HepG2 (cell line): ENCODE measurements around the gene CIITA. TPM values are rescaled to one million over a fixed set of nuclear protein-coding genes. Genes with fewer than 3 reads are reported as not detected.

Source experiments
- ATAC-seq: fragments of 200-7000 bp; cut with Tn5 transposase; 3 replicates; pipeline ENCODE4 v1.9.1; 2020; ENCODE audit warnings: mild to moderate bottlenecking, moderate library complexity
- BruUV-seq: library from RNA; stranded (reverse); fragments of 400-500 nt; replicated peaks from 2 replicates; lab custom pipeline; 2021; lab: Mats Ljungman, UMichigan
- CTCF ChIA-PET: fragments of 300-600 bp; formaldehyde crosslinking; extraction: SDS; loops from one replicate; lab custom pipeline; 2021; ENCODE audit warnings: low total read pairs, inconsistent platforms, low intra/inter-chr PET ratio; lab: Yijun Ruan, JAX
- POLR2A ChIA-PET: fragments of 350-600 bp; sonication (Branson Sonifier 250); formaldehyde crosslinking; loops from one replicate; lab custom pipeline; 2020; ENCODE audit warnings: antibody characterized with exemption, inconsistent platforms; lab: Yijun Ruan, JAX
- DNase-seq: peaks from one replicate; pipeline ENCODE4 v3.0.0-alpha.2; 2015; ENCODE audit warnings: low spot score
- FAIRE-seq: peaks from 3 replicates; lab custom pipeline; 2011; peaks lifted over from hg19 to GRCh38; lab: Jason Lieb, UNC
- H2AFZ ChIP-seq: one replicate; pipeline ENCODE4 v1.6.1; 2011; ENCODE audit warnings: low read length, inconsistent platforms
- H3K27ac ChIP-seq: fragments of 300-600 bp; 3 replicates; pipeline ENCODE4 v1.8.0; 2011; ENCODE audit warnings: mixed run types, mild to moderate bottlenecking, mixed read lengths, low read length, inconsistent platforms; ENCODE audit not compliant: insufficient read depth; ENCODE audit errors: extremely low read length
- H3K27me3 ChIP-seq, 2 experiments: fragments of 200-600 bp in 1 of 2; 2 replicates in 1 of 2; 3 replicates in 1 of 2; pipeline versions ENCODE4 v1.6.0 to v1.8.0; 2011; ENCODE audit warnings: low read length in 2 of 2, mild to moderate bottlenecking in 2 of 2, moderate library complexity in 2 of 2, inconsistent platforms in 1 of 2; ENCODE audit not compliant: insufficient read depth in 2 of 2, control insufficient read depth in 1 of 2
- H3K36me3 ChIP-seq, 2 experiments: fragments of 200-600 bp in 1 of 2; replicated peaks in 1 of 2; 2 replicates in 1 of 2; 3 replicates in 1 of 2; pipeline versions ENCODE4 v1.5.1 to v1.8.0; 2011; ENCODE audit warnings: low read length in 2 of 2, inconsistent platforms in 1 of 2; ENCODE audit not compliant: insufficient read depth in 2 of 2, control insufficient read depth in 1 of 2
- H3K4me1 ChIP-seq: 2 replicates; pipeline ENCODE4 v1.5.1; 2012; ENCODE audit warnings: low read length, inconsistent platforms; ENCODE audit not compliant: insufficient read depth
- H3K4me2 ChIP-seq: 2 replicates; pipeline ENCODE4 v1.6.0; 2011; ENCODE audit warnings: low read depth, low read length, inconsistent platforms
- H3K4me3 ChIP-seq, 3 experiments: fragments of 200-600 bp in 1 of 3; sonication (generic), shearing (Covaris generic) in 1 of 3; replicated peaks in 1 of 3; 2 replicates each; pipeline ENCODE4 v1.5.1; 2011 to 2016; ENCODE audit warnings: low read length in 3 of 3, inconsistent platforms in 2 of 3, low read depth in 2 of 3, mild to moderate bottlenecking in 2 of 3, control low read depth in 1 of 3, mixed read lengths in 1 of 3; ENCODE audit not compliant: insufficient read depth in 1 of 3
- H3K79me2 ChIP-seq: one replicate; pipeline ENCODE4 v1.6.1; 2011; ENCODE audit warnings: low read length, inconsistent platforms; ENCODE audit not compliant: insufficient read depth
- H3K9ac ChIP-seq: 2 replicates; pipeline ENCODE4 v1.6.0; 2011; ENCODE audit warnings: mild to moderate bottlenecking, low read depth, low read length, inconsistent platforms; ENCODE audit not compliant: insufficient read depth
- H3K9me3 ChIP-seq: 2 replicates; pipeline ENCODE4 v1.5.1; 2012; ENCODE audit warnings: mild to moderate bottlenecking, low read length
- H4K20me1 ChIP-seq: 2 replicates; pipeline ENCODE4 v1.6.0; 2011; ENCODE audit warnings: inconsistent platforms, mild to moderate bottlenecking, low read length, moderate library complexity; ENCODE audit not compliant: insufficient read depth
- ATAD3A ChIP-seq: sonication (generic); formaldehyde crosslinking; IDR thresholded peaks from 2 replicates; pipeline ENCODE4 v1.4.0; 2020; ENCODE audit warnings: missing genetic modification reagents
- CCDC6 ChIP-seq: sonication (generic); formaldehyde crosslinking; IDR thresholded peaks from 2 replicates; pipeline ENCODE4 v1.8.1; 2022; ENCODE audit warnings: mild to moderate bottlenecking, missing genetic modification reagents, moderate library complexity
- HNRNPH1 ChIP-seq: fragments of 200-400 bp; formaldehyde crosslinking; optimal IDR thresholded peaks from 2 replicates; pipeline ENCODE3; 2017; ENCODE audit warnings: mild to moderate bottlenecking, low read depth, low read length
- NR2C2 ChIP-seq: sonication (generic); formaldehyde crosslinking; IDR thresholded peaks from 2 replicates; pipeline ENCODE4 v1.4.0; 2020; ENCODE audit warnings: missing genetic modification reagents, mild to moderate bottlenecking, moderate library complexity, borderline replicate concordance
- NRL ChIP-seq: sonication (generic); formaldehyde crosslinking; IDR thresholded peaks from 2 replicates; pipeline ENCODE4 v1.5.0; 2020; ENCODE audit warnings: missing genetic modification reagents, mild to moderate bottlenecking, moderate library complexity, borderline replicate concordance
- POLR2A ChIP-seq, 2 experiments: IDR thresholded peaks; 2 replicates each; pipeline ENCODE4 v1.6.1; 2011; ENCODE audit warnings: low read depth in 2 of 2, low read length in 2 of 2, mild to moderate bottlenecking in 1 of 2, moderate library complexity in 1 of 2; ENCODE audit not compliant: insufficient read depth in 1 of 2
- SNAI1 ChIP-seq: sonication (generic); formaldehyde crosslinking; IDR thresholded peaks from 2 replicates; pipeline ENCODE4 v1.5.0; 2020; ENCODE audit warnings: mild to moderate bottlenecking, missing genetic modification reagents, borderline replicate concordance
- STAT5B ChIP-seq: sonication (generic); formaldehyde crosslinking; IDR thresholded peaks from 2 replicates; pipeline ENCODE4 v1.4.0; 2020; ENCODE audit warnings: missing genetic modification reagents
- TERF1 ChIP-seq: sonication (generic); formaldehyde crosslinking; IDR thresholded peaks from 2 replicates; pipeline ENCODE4 v1.8.0; 2022; ENCODE audit warnings: mild to moderate bottlenecking, missing genetic modification reagents, moderate library complexity
- ZFX ChIP-seq: sonication (generic); formaldehyde crosslinking; IDR thresholded peaks from 2 replicates; pipeline ENCODE4 v1.4.0; 2020; ENCODE audit warnings: mild to moderate bottlenecking, low read depth, missing genetic modification reagents, moderate library complexity
- ZNF318 ChIP-seq: sonication (generic); formaldehyde crosslinking; IDR thresholded peaks from 2 replicates; pipeline ENCODE4 v1.4.0; 2020; ENCODE audit warnings: mild to moderate bottlenecking, missing genetic modification reagents
- ZNF333 ChIP-seq: sonication (generic); formaldehyde crosslinking; IDR thresholded peaks from 2 replicates; pipeline ENCODE4 v1.4.0; 2020; ENCODE audit warnings: mild to moderate bottlenecking, missing genetic modification reagents, borderline replicate concordance
- ZNF768 ChIP-seq: sonication (generic); formaldehyde crosslinking; IDR thresholded peaks from 2 replicates; pipeline ENCODE4 v1.4.0; 2020; ENCODE audit warnings: missing genetic modification reagents
- WGBS: methylation state at CpG from one replicate; pipeline ENCODE4 v1.1.6; 2017; ENCODE audit warnings: low lambda C conversion rate; 5-methylcytosine and 5-hydroxymethylcytosine counted together
- in situ Hi-C: cut with HindIII; loops from 2 replicates; pipeline ENCODE4 v1.10.0; 2017; ENCODE audit warnings: low pct_unique_long_range_greater_than_20kb; ENCODE audit not compliant: extremely low pct_ligation_motif_present
- intact Hi-C: fragments of 100-400 bp; cut with micrococcal nuclease; formaldehyde crosslinking; loops from one replicate; pipeline ENCODE4 v1.10.0; 2022; ENCODE audit not compliant: unreplicated experiment
- polyA plus RNA-seq, 8 experiments: library from polyadenylated mRNA; depleted of rRNA in 3 of 8; stranded (reverse) in 7 of 8; unstranded in 1 of 8; fragments of >200 nt; fragmentation: Illumina TruSeq in 4 of 8; extraction: Trizol in 4 of 8; gene quantifications; 2 replicates each; pipeline versions ENCODE4 v1.2.1 to v1.2.3, GENCODE V29; 2011 to 2016; ENCODE audit warnings: low read depth in 4 of 8, missing spikeins in 1 of 8, mixed read lengths in 1 of 8; ENCODE audit not compliant: insufficient read depth in 1 of 8
- total RNA-seq, 5 experiments: library from RNA; depleted of rRNA; stranded (reverse); fragments of >200 nt; fragmentation: Illumina TruSeq; extraction: Trizol; gene quantifications; 2 replicates each; pipeline ENCODE4 v1.2.3, GENCODE V29; 2016; ENCODE audit warnings: low read depth in 1 of 5

CIITA gene
- total and polyA plus RNA-seq, 2 of the 13 experiments (the other 11 are each of a cell fraction or from before 2014, with no cell fraction given), result 0.08 to 0.09 TPM

GRCh38 chr16:10929853-10930754, 53.1 kb downstream of the CIITA start:
- WGBS, result 93% methylated on average over 15 of the region's 15 CpGs
- POLR2A ChIA-PET, result interaction anchor here (1.1 kb wide), 1 partner anchor 8 kb away, joined by 3 read pairs; no protein-coding TSS in a partner anchor
- Histone ChIP-seq H3K4me3 (no peak overlapping the region), H3K9me3 (no peaks in the 10 kb centered on the region), H3K9ac (no peak overlapping the region), H4K20me1 (0 out of 2 replicates have a peak, but pooled peaks cover 3% of the 10 kb centered on the region), H3K36me3 (peaks cover 26 to 68% of the 10 kb centered on the region in 2 experiments), H3K4me2 (no peak overlapping the region), H3K27me3 (no peaks in the 10 kb centered on the region), H3K4me1 (no peaks in the 10 kb centered on the region), H3K27ac (no peak overlapping the region), H2AFZ (no peak overlapping the region), H3K79me2 (peaks cover 9% of the 10 kb centered on the region)
- no TSS peak for BruUV-seq
- no peak for FAIRE-seq
- in situ Hi-C loops (no loop called here), intact Hi-C loops (no loop called here)
- ATAC-seq, result no peak
- CTCF ChIA-PET, result no interaction called here
- no peak for DNase-seq
- 0 out of 2 replicates have a peak, but pooled peaks have one; percentile 54 for TF ChIP-seq ZNF318 (CRISPR knock-in tag)
- 0 out of 4 replicates have a peak, but pooled peaks have one; percentile 9 to 21 for TF ChIP-seq POLR2A (IDR thresholded peaks at IDR 0.05; ENCODE audit: insufficient read depth in 1 of 2, low read depth in 2 of 2, low read length in 2 of 2)
- 0 out of 2 replicates have a peak, but pooled peaks have one; percentile 31 for TF ChIP-seq NRL (CRISPR knock-in tag)
- no peak for TF ChIP-seq HNRNPH1
- TF ChIP-seq SNAI1 (CRISPR knock-in tag), result no peak
- TF ChIP-seq TERF1 (CRISPR knock-in tag), result 0 out of 2 replicates have a peak, but pooled peaks have one; percentile 36
- no peak for TF ChIP-seq ZNF333 (CRISPR knock-in tag)
- TF ChIP-seq ZNF768 (CRISPR knock-in tag), result peak; percentile 91
- no peak for TF ChIP-seq ATAD3A
- no peak for TF ChIP-seq NR2C2 (CRISPR knock-in tag)
- no peak for TF ChIP-seq STAT5B (CRISPR knock-in tag)
- 0 out of 2 replicates have a peak, but pooled peaks have one; percentile 18 for TF ChIP-seq ZFX
- TF ChIP-seq CCDC6 (CRISPR knock-in tag), result no peak
